ENCODE data around the gene RAI14.
"Not testable (repeated sequence)": the region's sequence is repeated elsewhere in the genome, so short reads cannot be mapped to it uniquely, and the experiment has no call there.

RAI14 gene

DNA sequence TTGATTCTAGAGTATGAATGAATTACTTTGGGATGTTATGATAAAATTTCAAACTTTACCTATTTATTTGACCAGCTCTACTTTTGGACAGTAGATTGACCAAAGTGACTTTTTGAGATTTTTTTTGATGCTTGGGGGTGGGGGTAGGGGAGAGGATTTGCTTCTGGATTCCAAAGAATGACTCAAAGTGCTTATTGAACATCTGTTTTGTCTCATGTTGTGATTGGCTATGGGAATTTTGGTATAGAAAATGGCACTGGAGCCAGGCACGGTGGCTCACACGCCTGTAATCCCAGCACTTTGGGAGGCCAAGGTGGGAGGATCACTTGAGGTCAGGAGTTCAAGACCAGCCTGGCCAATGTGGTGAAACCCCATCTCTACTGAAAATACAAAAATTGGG lies 97.1 kb downstream of the RAI14 start:
- not testable (repeated sequence) for FAIRE-seq; DNase-seq (ENCODE audit: extremely low spot score, insufficient read length, low read depth)

GRCh38 chr5:34755926-34756325 lies 99.8 kb downstream of the RAI14 start:
- no peak for FAIRE-seq
- DNase-seq (ENCODE audit: extremely low spot score, insufficient read length, low read depth), result no peak

- FAIRE-seq (no peak), DNase-seq (ENCODE audit: extremely low spot score, insufficient read length, low read depth) (no peak)
These were observed 100.9 kb downstream of the RAI14 start for GRCh38 chr5:34756781-34757624.

GRCh38 chr5:34758514-34758913 lies 102.4 kb downstream of the RAI14 start:
- DNase-seq (ENCODE audit: extremely low spot score, insufficient read length, low read depth), result no peak
- no peak for FAIRE-seq

DNA sequence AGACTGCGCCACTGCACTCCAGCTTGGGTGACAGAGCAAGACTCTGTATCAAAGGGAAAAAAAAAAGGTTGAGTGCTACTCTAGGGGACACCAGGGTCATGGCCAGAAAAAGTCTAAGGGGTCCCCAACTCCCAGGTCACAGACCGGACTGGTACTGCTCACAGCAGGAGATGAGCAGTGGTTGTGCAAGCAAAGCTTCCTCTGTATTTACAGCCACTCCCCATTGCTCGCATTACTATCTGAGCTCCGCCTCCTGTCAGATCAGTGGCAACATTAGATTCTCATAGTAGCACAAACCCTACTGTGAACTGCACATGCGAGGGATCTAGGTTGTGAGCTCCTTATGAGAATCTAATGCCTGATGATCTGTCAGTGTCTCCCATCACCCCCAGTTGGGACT lies 103.1 kb downstream of the RAI14 start:
- not testable (repeated sequence) for FAIRE-seq; DNase-seq (ENCODE audit: extremely low spot score, insufficient read length, low read depth)

GRCh38 chr5:34765662-34766061 lies 109.5 kb downstream of the RAI14 start:
- DNase-seq (ENCODE audit: extremely low spot score, insufficient read length, low read depth) (no peak), FAIRE-seq (no peak)

DNA sequence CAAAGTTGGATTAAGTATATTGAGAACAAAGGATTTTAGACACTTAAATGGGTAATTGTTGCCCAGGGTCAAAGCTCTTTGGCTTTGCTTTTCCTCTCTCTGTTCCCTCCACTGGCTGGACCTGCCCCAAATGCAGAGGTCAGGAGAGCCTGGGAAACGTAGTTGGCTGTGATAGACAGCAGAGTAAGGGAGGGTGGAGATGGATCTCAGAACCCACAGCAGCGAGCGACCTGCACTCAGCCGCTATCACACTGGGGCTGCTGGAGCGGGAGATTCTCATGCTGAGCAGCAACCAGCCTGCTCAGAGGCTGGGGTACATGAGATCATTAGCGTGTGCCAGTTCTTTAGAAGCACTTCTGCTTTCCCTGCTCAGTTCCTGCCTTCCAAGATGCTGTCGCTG lies 111.1 kb downstream of the RAI14 start:
- DNase-seq (ENCODE audit: extremely low spot score, insufficient read length, low read depth), result no peak
- FAIRE-seq, result no peak

DNA sequence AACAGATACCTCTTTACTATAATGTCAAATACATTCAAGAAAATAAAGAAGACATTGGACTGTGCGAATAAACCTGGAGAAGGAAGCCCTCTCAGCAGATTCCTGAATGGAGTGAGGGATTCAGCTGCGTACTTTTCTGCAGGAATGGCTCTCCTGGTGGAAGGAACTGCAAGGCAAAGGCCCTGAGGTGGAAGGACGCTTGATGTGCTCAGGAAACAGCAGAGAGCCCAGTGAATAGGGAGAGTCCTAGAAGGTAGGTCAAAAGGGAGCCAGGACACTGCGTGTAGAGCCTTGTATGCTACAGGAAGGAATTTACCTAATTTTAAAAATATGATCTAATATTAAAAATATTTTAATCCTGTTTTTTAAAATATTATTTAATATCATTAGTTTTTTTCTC lies 114.4 kb downstream of the RAI14 start:
- DNase-seq (ENCODE audit: extremely low spot score, insufficient read length, low read depth), result no peak
- no peak for FAIRE-seq

- no peak for FAIRE-seq
- DNase-seq (ENCODE audit: extremely low spot score, insufficient read length, low read depth), result no peak
These were observed 114.9 kb downstream of the RAI14 start for GRCh38 chr5:34771076-34771475.

- no peak for DNase-seq (ENCODE audit: extremely low spot score, insufficient read length, low read depth)
- FAIRE-seq, result no peak
These were observed 116.4 kb downstream of the RAI14 start for GRCh38 chr5:34772267-34773098.

GRCh38 chr5:34774139-34774538 lies 118.0 kb downstream of the RAI14 start:
- no peak for FAIRE-seq
- no peak for DNase-seq (ENCODE audit: extremely low spot score, insufficient read length, low read depth)

GRCh38 chr5:34774678-34775077 lies 118.5 kb downstream of the RAI14 start:
- not testable (repeated sequence) for DNase-seq (ENCODE audit: extremely low spot score, insufficient read length, low read depth); FAIRE-seq

DNA sequence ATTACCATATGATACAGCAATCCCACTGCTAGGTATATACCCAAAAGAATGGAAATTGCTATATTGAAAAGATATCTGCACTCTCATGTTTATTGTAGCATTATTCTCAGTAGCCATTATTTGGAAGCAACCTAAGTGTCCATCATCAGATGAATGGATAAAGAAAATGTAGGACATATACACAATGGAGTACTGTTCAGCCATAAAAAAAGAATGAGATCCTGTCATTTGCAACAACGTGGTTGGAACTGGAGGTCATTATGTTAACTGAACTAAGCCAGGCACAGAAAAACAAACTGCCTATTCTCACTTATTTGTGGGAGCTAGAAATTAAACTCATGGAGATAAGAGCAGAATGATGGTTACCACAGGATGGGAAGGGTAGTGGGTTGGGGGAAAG lies 119.8 kb downstream of the RAI14 start:
- FAIRE-seq, result no peak

DNA sequence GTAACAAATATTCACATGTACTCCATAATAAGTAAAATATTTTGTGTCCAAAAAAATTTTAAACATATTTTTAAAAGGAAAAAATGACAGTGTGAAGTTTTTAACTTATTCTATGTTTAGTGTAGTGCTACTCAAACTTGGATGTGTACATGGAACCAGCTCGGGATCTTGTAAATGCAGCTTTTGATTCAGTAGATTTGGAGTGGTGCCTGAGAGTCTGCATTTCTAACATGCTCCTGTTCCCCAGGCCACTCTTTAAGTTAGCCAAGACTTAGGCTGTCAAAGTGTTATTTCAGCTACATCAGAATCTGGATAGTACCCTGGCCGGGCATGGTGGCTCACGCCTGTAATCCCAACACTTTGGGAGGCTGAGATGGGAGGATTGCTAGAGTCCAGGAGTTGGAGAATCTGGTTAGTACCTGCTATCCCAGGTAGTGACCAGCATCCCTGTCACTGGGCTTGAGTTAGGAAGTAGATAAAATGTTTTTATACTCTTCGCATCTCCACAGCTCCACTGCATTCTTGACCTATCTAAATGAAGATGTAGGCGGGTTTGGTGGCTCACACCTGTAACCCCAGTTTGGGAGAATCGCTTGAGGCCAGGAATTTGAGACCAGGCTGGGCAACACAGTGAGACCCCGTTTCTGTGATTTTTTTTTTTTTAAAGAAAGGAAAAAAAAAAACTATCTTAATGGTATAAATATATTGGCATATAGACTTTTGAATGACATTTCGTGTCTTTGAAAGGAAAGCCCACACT lies 122.1 kb downstream of the RAI14 start:
- FAIRE-seq (no peak), DNase-seq (ENCODE audit: extremely low spot score, insufficient read length, low read depth) (no peak)

More for the DNA sequence above, 119.8 kb downstream of the RAI14 start:
- DNase-seq (ENCODE audit: extremely low spot score, insufficient read length, low read depth), result no peak

- not testable (repeated sequence) for FAIRE-seq
These were observed 127.8 kb downstream of the RAI14 start for GRCh38 chr5:34783892-34784291.

GRCh38 chr5:34787035-34787434 lies 130.9 kb downstream of the RAI14 start:
- FAIRE-seq (no peak), DNase-seq (ENCODE audit: extremely low spot score, insufficient read length, low read depth) (no peak)

More at GRCh38 chr5:34783892-34784291, 127.8 kb downstream of the RAI14 start:
- not testable (repeated sequence) for DNase-seq (ENCODE audit: extremely low spot score, insufficient read length, low read depth)

GRCh38 chr5:34789021-34789531 lies 132.9 kb downstream of the RAI14 start:
- DNase-seq (ENCODE audit: extremely low spot score, insufficient read length, low read depth) (no peak), FAIRE-seq (no peak)

- DNase-seq (ENCODE audit: extremely low spot score, insufficient read length, low read depth), result no peak
- FAIRE-seq, result no peak
These were observed 133.5 kb downstream of the RAI14 start for GRCh38 chr5:34789639-34790038.

GRCh38 chr5:34790069-34790468 lies 133.9 kb downstream of the RAI14 start:
- no peak for DNase-seq (ENCODE audit: extremely low spot score, insufficient read length, low read depth)
- no peak for FAIRE-seq

DNA sequence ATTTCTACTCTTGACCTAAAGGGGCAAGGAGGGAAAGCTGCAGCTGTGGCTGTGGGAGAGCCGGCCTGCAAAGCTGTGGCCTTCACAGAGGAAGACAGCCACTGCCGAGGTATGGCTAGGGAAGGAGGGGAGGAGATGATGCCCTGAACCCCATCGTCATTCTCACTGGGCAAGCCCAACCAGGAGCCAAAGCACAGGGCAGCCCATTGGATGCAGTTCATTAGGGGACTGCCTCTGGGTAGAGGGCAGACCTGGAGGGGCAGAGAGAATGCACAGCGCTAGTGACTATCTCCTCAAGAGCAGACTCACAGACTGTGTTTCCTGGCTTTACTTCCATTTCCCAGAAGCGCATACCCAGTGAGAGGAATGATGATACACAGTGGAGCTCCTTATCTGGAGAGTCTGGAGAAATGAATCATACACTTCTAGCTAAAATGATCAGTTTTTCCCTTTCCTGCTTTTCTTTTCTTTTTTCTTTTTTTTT lies 135.7 kb downstream of the RAI14 start:
- no peak for FAIRE-seq
- DNase-seq (ENCODE audit: extremely low spot score, insufficient read length, low read depth), result no peak
